ENCODE results near the gene SMIM30. TPM values are rescaled to one million over a fixed set of nuclear protein-coding genes. Genes with fewer than 3 reads are reported as not detected.

Gene SMIM30
- polyA plus RNA-seq, 1 donor from 2014 or later: 62.8 TPM

DNA sequence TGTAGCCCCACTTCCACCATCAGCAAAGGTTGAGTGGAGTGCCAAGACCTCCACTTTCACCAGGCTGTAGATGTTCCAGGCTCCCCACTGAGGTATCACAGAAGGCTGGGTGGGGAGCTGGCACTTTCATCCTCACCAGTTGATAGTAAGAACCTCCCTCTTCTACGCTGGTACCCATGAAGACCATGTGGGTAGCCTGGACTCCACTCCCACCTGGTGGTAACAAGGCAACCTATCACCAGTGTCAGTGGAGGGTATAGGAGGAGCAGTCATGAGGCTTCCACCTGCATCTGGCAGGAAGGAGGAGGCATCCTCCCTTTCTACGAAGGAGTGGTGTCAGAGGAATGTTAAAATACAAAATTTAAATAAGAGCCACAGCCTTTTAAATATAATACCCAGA is 4.4 kb downstream of the SMIM30 start:
- H3K79me2 ChIP-seq (replicated peaks; ENCODE audit: insufficient read depth, low read length): no peaks in the 10 kb centered on the region
- no peak overlapping the region for H3K27ac ChIP-seq (ENCODE audit: low read length)
- TF ChIP-seq MXI1 (conservative IDR thresholded peaks at IDR 0.05; ENCODE audit: poor library complexity, severe bottlenecking) (no peak), RAD21 (conservative IDR thresholded peaks at IDR 0.05) (peak; percentile 32)
- TF ChIP-seq, protein P1, sequence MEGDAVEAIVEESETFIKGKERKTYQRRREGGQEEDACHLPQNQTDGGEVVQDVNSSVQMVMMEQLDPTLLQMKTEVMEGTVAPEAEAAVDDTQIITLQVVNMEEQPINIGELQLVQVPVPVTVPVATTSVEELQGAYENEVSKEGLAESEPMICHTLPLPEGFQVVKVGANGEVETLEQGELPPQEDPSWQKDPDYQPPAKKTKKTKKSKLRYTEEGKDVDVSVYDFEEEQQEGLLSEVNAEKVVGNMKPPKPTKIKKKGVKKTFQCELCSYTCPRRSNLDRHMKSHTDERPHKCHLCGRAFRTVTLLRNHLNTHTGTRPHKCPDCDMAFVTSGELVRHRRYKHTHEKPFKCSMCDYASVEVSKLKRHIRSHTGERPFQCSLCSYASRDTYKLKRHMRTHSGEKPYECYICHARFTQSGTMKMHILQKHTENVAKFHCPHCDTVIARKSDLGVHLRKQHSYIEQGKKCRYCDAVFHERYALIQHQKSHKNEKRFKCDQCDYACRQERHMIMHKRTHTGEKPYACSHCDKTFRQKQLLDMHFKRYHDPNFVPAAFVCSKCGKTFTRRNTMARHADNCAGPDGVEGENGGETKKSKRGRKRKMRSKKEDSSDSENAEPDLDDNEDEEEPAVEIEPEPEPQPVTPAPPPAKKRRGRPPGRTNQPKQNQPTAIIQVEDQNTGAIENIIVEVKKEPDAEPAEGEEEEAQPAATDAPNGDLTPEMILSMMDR (IDR thresholded peaks at IDR 0.05; ENCODE audit: poor library complexity, severe bottlenecking): no peak
- no peaks in the 10 kb centered on the region for H3K9me2 ChIP-seq (ENCODE audit: insufficient read depth, low read length)
- no peaks in the 10 kb centered on the region for H4K20me1 ChIP-seq (ENCODE audit: insufficient read depth)
- no peak overlapping the region for H2AFZ ChIP-seq (ENCODE audit: low read depth, low read length)
- no peaks in the 10 kb centered on the region for H3K9me3 ChIP-seq (ENCODE audit: low read length)
- H3K4me2 ChIP-seq (ENCODE audit: low read length): no peak overlapping the region
- H3K4me3 ChIP-seq (ENCODE audit: low read length): no peak overlapping the region
- no peaks in the 10 kb centered on the region for H3K36me3 ChIP-seq (ENCODE audit: insufficient read depth, low read length)
- H3K27me3 ChIP-seq (ENCODE audit: insufficient read depth, low read depth, low read length): no peaks in the 10 kb centered on the region
- no peaks in the 10 kb centered on the region for H3F3A ChIP-seq (ENCODE audit: insufficient read depth, low read length, poor library complexity, severe bottlenecking)
- H3K9ac ChIP-seq (ENCODE audit: low read length): no peak overlapping the region

DNA sequence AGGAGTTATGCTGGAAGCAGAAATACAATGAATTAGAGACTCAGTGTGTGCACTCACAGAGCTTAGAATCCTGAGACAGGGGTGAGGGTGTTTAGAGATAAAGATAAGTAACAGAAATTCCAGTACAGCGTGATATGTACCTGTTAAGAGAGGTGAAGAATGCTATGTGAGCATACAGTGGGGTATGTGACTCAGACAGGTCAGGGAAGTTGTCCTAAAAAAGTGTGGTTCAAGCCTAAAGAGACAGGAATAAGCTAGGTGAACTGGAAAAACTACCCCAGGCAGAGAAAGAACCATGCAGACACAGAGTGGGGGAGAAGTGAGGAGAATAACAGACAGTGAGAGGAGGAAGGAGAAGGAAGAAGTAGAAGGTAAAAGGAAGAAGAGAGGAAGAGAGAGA is 8.6 kb downstream of the SMIM30 start:
- no peak overlapping the region for H2AFZ ChIP-seq (ENCODE audit: low read depth, low read length)
- H3K9ac ChIP-seq (ENCODE audit: low read length): no peak overlapping the region
- no peaks in the 10 kb centered on the region for H3K27me3 ChIP-seq (ENCODE audit: insufficient read depth, low read depth, low read length)
- H3K27ac ChIP-seq (ENCODE audit: low read length): no peak overlapping the region
- H3F3A ChIP-seq (ENCODE audit: insufficient read depth, low read length, poor library complexity, severe bottlenecking): no peaks in the 10 kb centered on the region
- TF ChIP-seq EP300 (conservative IDR thresholded peaks at IDR 0.05; ENCODE audit: poor library complexity, severe bottlenecking): no peak
- no peak for TF ChIP-seq MXI1 (conservative IDR thresholded peaks at IDR 0.05; ENCODE audit: poor library complexity, severe bottlenecking)
- no peak for TF ChIP-seq TAF1 (IDR thresholded peaks at IDR 0.05; ENCODE audit: low read depth)
- TF ChIP-seq EZH2 (IDR thresholded peaks at IDR 0.05; ENCODE audit: borderline replicate concordance, insufficient read depth, low read length, poor library complexity, severe bottlenecking): no peak
- no peak for TF ChIP-seq RAD21 (conservative IDR thresholded peaks at IDR 0.05)
- TF ChIP-seq POLR2AphosphoS5 (IDR thresholded peaks at IDR 0.05): no peak
- TF ChIP-seq, protein P2, sequence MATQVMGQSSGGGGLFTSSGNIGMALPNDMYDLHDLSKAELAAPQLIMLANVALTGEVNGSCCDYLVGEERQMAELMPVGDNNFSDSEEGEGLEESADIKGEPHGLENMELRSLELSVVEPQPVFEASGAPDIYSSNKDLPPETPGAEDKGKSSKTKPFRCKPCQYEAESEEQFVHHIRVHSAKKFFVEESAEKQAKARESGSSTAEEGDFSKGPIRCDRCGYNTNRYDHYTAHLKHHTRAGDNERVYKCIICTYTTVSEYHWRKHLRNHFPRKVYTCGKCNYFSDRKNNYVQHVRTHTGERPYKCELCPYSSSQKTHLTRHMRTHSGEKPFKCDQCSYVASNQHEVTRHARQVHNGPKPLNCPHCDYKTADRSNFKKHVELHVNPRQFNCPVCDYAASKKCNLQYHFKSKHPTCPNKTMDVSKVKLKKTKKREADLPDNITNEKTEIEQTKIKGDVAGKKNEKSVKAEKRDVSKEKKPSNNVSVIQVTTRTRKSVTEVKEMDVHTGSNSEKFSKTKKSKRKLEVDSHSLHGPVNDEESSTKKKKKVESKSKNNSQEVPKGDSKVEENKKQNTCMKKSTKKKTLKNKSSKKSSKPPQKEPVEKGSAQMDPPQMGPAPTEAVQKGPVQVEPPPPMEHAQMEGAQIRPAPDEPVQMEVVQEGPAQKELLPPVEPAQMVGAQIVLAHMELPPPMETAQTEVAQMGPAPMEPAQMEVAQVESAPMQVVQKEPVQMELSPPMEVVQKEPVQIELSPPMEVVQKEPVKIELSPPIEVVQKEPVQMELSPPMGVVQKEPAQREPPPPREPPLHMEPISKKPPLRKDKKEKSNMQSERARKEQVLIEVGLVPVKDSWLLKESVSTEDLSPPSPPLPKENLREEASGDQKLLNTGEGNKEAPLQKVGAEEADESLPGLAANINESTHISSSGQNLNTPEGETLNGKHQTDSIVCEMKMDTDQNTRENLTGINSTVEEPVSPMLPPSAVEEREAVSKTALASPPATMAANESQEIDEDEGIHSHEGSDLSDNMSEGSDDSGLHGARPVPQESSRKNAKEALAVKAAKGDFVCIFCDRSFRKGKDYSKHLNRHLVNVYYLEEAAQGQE (IDR thresholded peaks at IDR 0.05; ENCODE audit: borderline replicate concordance): no peak
- TF ChIP-seq, protein P1 (IDR thresholded peaks at IDR 0.05; ENCODE audit: poor library complexity, severe bottlenecking): no peak
- no peak for TF ChIP-seq SMC3 (conservative IDR thresholded peaks at IDR 0.05; ENCODE audit: poor library complexity)
- H3K9me2 ChIP-seq (ENCODE audit: insufficient read depth, low read length): no peaks in the 10 kb centered on the region
- H3K4me2 ChIP-seq (ENCODE audit: low read length): no peak overlapping the region
- H3K79me2 ChIP-seq (replicated peaks; ENCODE audit: insufficient read depth, low read length): no peaks in the 10 kb centered on the region
- H3K9me3 ChIP-seq (ENCODE audit: low read length): no peaks in the 10 kb centered on the region
- H3K36me3 ChIP-seq (ENCODE audit: insufficient read depth, low read length): no peaks in the 10 kb centered on the region
- no peaks in the 10 kb centered on the region for H4K20me1 ChIP-seq (ENCODE audit: insufficient read depth)
- no peak overlapping the region for H3K4me3 ChIP-seq (ENCODE audit: low read length)

All from neural cell (in vitro differentiated cells).